Type B pancreatic cell (in vitro differentiated cells): ENCODE results near the gene GUCY2D. TPM values are rescaled to one million over a fixed set of nuclear protein-coding genes. Genes with fewer than 3 reads are reported as not detected.

Experiments
- DNase-seq: peaks from one replicate; pipeline ENCODE4 v3.0.0; 2021; ENCODE audit warnings: mixed read lengths; ENCODE audit not compliant: unreplicated experiment; ENCODE audit errors: extremely low spot score
- H3K27ac Mint-ChIP-seq: 2 replicates; pipeline ENCODE4 v1.8.0; 2021; ENCODE audit warnings: mild to moderate bottlenecking, mixed read lengths
- H3K27me3 Mint-ChIP-seq: 2 replicates; pipeline ENCODE4 v1.8.0; 2021; ENCODE audit warnings: mixed read lengths
- H3K36me3 Mint-ChIP-seq: 2 replicates; pipeline ENCODE4 v1.8.0; 2021; ENCODE audit warnings: mixed read lengths
- H3K4me1 Mint-ChIP-seq: one replicate; pipeline ENCODE4 v1.8.0; 2021; ENCODE audit warnings: mixed read lengths; ENCODE audit not compliant: unreplicated experiment
- H3K4me3 Mint-ChIP-seq: 2 replicates; pipeline ENCODE4 v1.8.0; 2021; ENCODE audit warnings: mild to moderate bottlenecking, mixed read lengths
- H3K9me3 Mint-ChIP-seq: 2 replicates; pipeline ENCODE4 v1.8.0; 2021; ENCODE audit warnings: mixed read lengths
- total RNA-seq: library from RNA; stranded (reverse); gene quantifications from 2 replicates; pipeline ENCODE4 v1.2.1, GENCODE V29; 2021; ENCODE audit warnings: low replicate concordance
- TF ChIP-seq, protein P1 (sequence below): fragments of 200-600 bp; sonication (generic); conservative IDR thresholded peaks from 2 replicates; pipeline ENCODE4 v1.5.0; 2021; ENCODE audit warnings: antibody characterized with exemption, mild to moderate bottlenecking

Gene GUCY2D
- total RNA-seq, 1 donor from 2014 or later: 0.29 TPM

DNA sequence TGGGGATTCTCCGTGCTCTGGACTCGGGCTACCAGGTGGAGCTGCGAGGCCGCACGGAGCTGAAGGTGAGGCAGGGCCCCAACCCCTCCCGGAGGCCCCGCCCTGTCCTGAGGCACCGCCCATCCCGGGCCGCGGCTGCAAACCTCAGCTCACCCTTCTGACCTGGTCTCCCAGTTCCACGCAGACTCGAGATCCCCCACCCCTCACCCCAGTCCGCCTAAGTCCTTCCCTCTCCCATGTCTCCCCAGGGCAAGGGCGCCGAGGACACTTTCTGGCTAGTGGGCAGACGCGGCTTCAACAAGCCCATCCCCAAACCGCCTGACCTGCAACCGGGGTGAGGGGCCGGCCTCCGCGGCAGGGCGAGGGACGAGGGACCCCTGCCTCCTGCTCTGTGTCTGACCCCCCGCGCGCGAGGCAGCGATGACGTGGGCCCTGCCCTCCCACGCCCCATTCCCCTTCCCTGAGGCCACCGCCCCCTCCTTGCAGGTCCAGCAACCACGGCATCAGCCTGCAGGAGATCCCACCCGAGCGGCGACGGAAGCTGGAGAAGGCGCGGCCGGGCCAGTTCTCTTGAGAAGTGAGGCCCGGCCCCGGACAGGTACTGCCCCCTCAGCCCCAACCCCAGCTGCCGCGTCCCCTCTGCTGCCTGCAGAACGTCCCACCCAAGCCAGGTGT is 13.7 kb downstream of the GUCY2D start:
- Mint-ChIP-seq H3K36me3 (no peaks in the 10 kb centered on the region), H3K27me3 (peaks cover 44% of the 10 kb centered on the region), H3K4me1 (peaks cover 6% of the 10 kb centered on the region), H3K4me3 (peak overlapping the region; percentile 86), H3K9me3 (no peaks in the 10 kb centered on the region), H3K27ac (peak overlapping the region; percentile 48)
- TF ChIP-seq, protein P1, sequence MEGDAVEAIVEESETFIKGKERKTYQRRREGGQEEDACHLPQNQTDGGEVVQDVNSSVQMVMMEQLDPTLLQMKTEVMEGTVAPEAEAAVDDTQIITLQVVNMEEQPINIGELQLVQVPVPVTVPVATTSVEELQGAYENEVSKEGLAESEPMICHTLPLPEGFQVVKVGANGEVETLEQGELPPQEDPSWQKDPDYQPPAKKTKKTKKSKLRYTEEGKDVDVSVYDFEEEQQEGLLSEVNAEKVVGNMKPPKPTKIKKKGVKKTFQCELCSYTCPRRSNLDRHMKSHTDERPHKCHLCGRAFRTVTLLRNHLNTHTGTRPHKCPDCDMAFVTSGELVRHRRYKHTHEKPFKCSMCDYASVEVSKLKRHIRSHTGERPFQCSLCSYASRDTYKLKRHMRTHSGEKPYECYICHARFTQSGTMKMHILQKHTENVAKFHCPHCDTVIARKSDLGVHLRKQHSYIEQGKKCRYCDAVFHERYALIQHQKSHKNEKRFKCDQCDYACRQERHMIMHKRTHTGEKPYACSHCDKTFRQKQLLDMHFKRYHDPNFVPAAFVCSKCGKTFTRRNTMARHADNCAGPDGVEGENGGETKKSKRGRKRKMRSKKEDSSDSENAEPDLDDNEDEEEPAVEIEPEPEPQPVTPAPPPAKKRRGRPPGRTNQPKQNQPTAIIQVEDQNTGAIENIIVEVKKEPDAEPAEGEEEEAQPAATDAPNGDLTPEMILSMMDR: no peak
- no peak for DNase-seq

DNA sequence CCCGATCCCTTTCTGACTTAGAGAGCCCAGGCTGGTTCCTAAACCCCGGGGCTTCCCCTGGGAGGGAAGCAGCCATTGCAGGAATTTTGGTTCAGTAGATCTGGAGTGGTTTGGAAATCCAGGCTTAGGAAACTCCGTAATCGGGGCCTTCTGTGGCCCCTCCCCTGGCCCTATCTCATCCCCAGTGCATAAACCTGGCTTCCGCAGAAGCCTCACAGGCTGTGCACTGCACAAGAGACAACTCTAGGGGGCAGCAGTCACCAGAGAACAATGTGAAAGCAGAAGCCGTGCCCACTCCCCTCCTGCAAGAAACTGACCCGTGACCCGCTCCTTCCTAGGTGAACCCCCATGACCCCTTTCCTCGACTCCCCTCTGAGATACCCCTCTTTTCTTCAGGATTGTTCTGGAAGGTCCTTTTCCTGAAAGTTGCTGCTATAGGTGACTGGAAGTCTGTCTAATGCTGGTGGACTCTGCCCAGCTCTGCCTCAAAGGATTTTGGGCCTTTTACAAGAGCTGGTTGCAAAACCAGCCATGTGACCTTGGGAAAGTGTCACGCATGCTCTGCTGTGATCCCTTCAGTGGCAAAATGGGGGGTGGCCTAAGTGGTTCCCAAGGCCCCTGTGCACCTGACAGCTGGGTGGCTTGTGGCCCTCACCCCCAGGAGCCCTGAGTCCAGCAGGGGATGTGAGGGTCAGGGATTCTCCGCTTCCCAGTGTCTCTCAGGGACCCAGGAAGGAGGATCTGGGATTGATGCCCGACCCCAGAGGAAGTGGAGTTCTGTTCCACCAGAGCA is 14.4 kb downstream of the GUCY2D start:
- H3K4me1 Mint-ChIP-seq: peaks cover 6% of the 10 kb centered on the region
- DNase-seq: no peak
- H3K36me3 Mint-ChIP-seq: no peaks in the 10 kb centered on the region
- peaks cover 42% of the 10 kb centered on the region for H3K27me3 Mint-ChIP-seq
- peak overlapping the region; percentile 48 for H3K27ac Mint-ChIP-seq
- peak overlapping the region; percentile 86 for H3K4me3 Mint-ChIP-seq
- no peaks in the 10 kb centered on the region for H3K9me3 Mint-ChIP-seq
- TF ChIP-seq, protein P1: peak; percentile 84

GRCh38 chr17:8018436-8018835 is 16.0 kb downstream of the GUCY2D start:
- H3K27ac Mint-ChIP-seq: no peak overlapping the region
- TF ChIP-seq, protein P1: no peak
- H3K4me3 Mint-ChIP-seq: no peak overlapping the region
- no peak for DNase-seq
- peaks cover 32% of the 10 kb centered on the region for H3K27me3 Mint-ChIP-seq
- H3K4me1 Mint-ChIP-seq: peaks cover 12% of the 10 kb centered on the region
- H3K36me3 Mint-ChIP-seq: no peaks in the 10 kb centered on the region
- no peaks in the 10 kb centered on the region for H3K9me3 Mint-ChIP-seq

- Mint-ChIP-seq H3K27me3 (peaks cover 24% of the 10 kb centered on the region), H3K9me3 (no peaks in the 10 kb centered on the region), H3K4me3 (no peak overlapping the region), H3K4me1 (peaks cover 12% of the 10 kb centered on the region), H3K36me3 (no peaks in the 10 kb centered on the region), H3K27ac (no peak overlapping the region)
- TF ChIP-seq, protein P1: no peak
- DNase-seq: no peak
Observed at GRCh38 chr17:8019166-8019565, 16.8 kb downstream of the GUCY2D start.

DNA sequence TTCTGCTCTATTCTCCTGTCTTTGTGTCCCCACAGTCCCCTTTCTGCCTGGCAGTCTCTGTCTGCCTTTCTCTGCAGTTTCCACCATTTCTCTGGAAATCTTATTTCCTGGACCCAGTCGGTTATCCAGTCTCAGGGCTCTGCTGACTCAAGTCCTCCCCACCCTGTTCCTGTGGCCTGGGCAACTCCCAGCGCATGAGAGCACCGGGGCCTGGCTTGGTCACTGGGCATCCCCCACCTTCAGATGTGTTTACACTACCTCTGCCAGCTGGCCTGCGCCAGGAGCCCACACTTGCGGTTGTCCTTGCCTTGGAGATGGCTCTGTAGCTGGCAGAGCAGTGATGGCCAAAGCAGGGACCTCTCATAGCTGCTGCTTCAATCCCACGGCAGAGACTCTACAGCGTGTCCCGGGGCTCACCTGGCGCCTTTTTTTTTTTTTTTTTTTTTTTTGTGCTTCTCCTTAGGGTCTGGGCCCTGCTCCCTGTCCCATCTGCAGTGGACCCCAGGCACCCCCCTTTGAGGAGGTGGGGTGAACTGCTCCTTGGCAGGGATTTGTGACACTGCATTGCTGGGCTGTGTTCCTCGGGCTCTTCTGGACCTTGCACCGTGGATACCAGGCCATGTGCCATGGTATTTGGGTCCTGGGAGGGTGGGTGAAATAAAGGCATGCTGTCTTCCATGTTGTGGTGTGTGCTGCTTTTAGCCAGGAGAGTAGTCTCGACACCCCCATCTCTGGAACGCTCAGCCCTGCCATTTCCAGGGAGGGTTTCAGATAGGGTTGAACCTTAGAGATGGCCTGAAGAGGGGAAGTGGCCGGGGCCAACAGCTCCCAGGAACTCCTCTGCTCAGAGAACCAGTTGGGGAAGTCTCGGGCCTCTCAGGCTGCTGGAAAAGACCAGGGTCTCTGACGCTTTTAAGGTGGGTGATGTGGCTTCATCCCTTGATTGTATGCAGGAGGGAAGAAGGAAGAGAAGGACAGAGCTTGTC is 17.5 kb downstream of the GUCY2D start:
- Mint-ChIP-seq H3K4me1 (peaks cover 12% of the 10 kb centered on the region), H3K27ac (no peak overlapping the region), H3K9me3 (no peaks in the 10 kb centered on the region), H3K36me3 (no peaks in the 10 kb centered on the region), H3K4me3 (no peak overlapping the region), H3K27me3 (peaks cover 22% of the 10 kb centered on the region)
- TF ChIP-seq, protein P1: no peak
- DNase-seq: no peak
